Mesenchymal stem cell (in vitro differentiated cells and primary cell): ENCODE measurements around the gene CCDC73.
A peak's percentile ranks its signal among the peaks of the same experiment; 100 is the strongest.

Experiments
- DNase-seq: peaks from one replicate; pipeline ENCODE4 v3.0.0-alpha.2; 2013
- H2AFZ ChIP-seq: one replicate; pipeline ENCODE4 v1.6.1; 2013; ENCODE audit warnings: low read depth, mild to moderate bottlenecking, control low read depth, inconsistent platforms, low read length, moderate library complexity
- H2AK5ac ChIP-seq: 2 replicates; pipeline ENCODE4 v1.6.1; 2013; ENCODE audit warnings: low read length, moderate library complexity, mild to moderate bottlenecking, inconsistent platforms; ENCODE audit not compliant: severe bottlenecking
- H2BK120ac ChIP-seq: one replicate; pipeline ENCODE4 v1.6.1; 2013; ENCODE audit warnings: low read depth, mild to moderate bottlenecking, inconsistent platforms, low read length, moderate library complexity
- H2BK12ac ChIP-seq, 2 experiments: one replicate each; pipeline ENCODE4 v1.6.1; 2013; ENCODE audit warnings: inconsistent platforms in 2 of 2, low read length in 2 of 2, mild to moderate bottlenecking in 2 of 2, moderate library complexity in 2 of 2, control low read depth in 1 of 2
- H2BK15ac ChIP-seq: one replicate; pipeline ENCODE4 v1.6.1; 2013; ENCODE audit warnings: mild to moderate bottlenecking, low read depth, inconsistent platforms; ENCODE audit not compliant: poor library complexity, severe bottlenecking
- H2BK5ac ChIP-seq: 2 replicates; pipeline ENCODE4 v1.6.1; 2013; ENCODE audit warnings: low read depth, mild to moderate bottlenecking, low read length, control low read depth, inconsistent platforms; ENCODE audit not compliant: poor library complexity, severe bottlenecking
- H3K14ac ChIP-seq, 2 experiments: one replicate each; pipeline ENCODE4 v1.6.1; 2013; ENCODE audit warnings: inconsistent platforms in 2 of 2, low read length in 2 of 2, control low read depth in 1 of 2, mild to moderate bottlenecking in 1 of 2, moderate library complexity in 1 of 2
- H3K18ac ChIP-seq, 2 experiments: one replicate each; pipeline ENCODE4 v1.6.1; 2013; ENCODE audit warnings: inconsistent platforms in 2 of 2, low read length in 2 of 2, control low read depth in 1 of 2, low read depth in 1 of 2, mild to moderate bottlenecking in 1 of 2
- H3K23ac ChIP-seq, 2 experiments: one replicate each; pipeline ENCODE4 v1.6.1; 2013; ENCODE audit warnings: inconsistent platforms in 2 of 2, low read length in 2 of 2, mild to moderate bottlenecking in 2 of 2, moderate library complexity in 2 of 2, control low read depth in 1 of 2
- H3K27ac ChIP-seq: 2 replicates; pipeline ENCODE4 v1.5.1; 2013; ENCODE audit warnings: mild to moderate bottlenecking, moderate library complexity, low read length, control low read depth, inconsistent platforms; ENCODE audit not compliant: poor library complexity, severe bottlenecking
- H3K27me3 ChIP-seq, 2 experiments: 2 replicates each; pipeline versions ENCODE4 v1.6.1 to v1.7.0; 2013; ENCODE audit warnings: low read length in 2 of 2, mild to moderate bottlenecking in 2 of 2, moderate library complexity in 2 of 2, control low read depth in 1 of 2, inconsistent platforms in 1 of 2; ENCODE audit not compliant: control insufficient read depth in 1 of 2, insufficient read depth in 1 of 2
- H3K36me3 ChIP-seq, 2 experiments: 2 replicates each; pipeline versions ENCODE4 v1.6.1 to v1.7.0; 2013; ENCODE audit warnings: low read length in 2 of 2, control low read depth in 1 of 2, inconsistent platforms in 1 of 2, low read depth in 1 of 2, mild to moderate bottlenecking in 1 of 2; ENCODE audit not compliant: insufficient read depth in 2 of 2, control insufficient read depth in 1 of 2
- H3K4ac ChIP-seq, 2 experiments: one replicate each; pipeline ENCODE4 v1.6.1; 2013; ENCODE audit warnings: inconsistent platforms in 2 of 2, low read length in 2 of 2, mild to moderate bottlenecking in 2 of 2, moderate library complexity in 2 of 2, control low read depth in 1 of 2, low read depth in 1 of 2
- H3K4me1 ChIP-seq: 2 replicates; pipeline ENCODE4 v1.6.1; 2013; ENCODE audit warnings: low read depth, low read length, control low read depth; ENCODE audit not compliant: control insufficient read depth, insufficient read depth
- H3K4me2 ChIP-seq: 2 replicates; pipeline ENCODE4 v1.6.1; 2013; ENCODE audit warnings: low read length, mild to moderate bottlenecking, inconsistent platforms; ENCODE audit not compliant: poor library complexity, severe bottlenecking
- H3K4me3 ChIP-seq, 2 experiments: 2 replicates each; pipeline versions ENCODE4 v1.5.1 to v1.7.0; 2013; ENCODE audit warnings: low read length in 2 of 2, mild to moderate bottlenecking in 2 of 2, control low read depth in 1 of 2, low read depth in 1 of 2; ENCODE audit not compliant: insufficient read depth in 1 of 2
- H3K79me1 ChIP-seq: replicated peaks from 2 replicates; pipeline ENCODE4 v1.6.1; 2013; ENCODE audit warnings: mild to moderate bottlenecking, control low read depth, low read length, inconsistent platforms; ENCODE audit not compliant: poor library complexity, severe bottlenecking
- H3K9ac ChIP-seq: 2 replicates; pipeline ENCODE4 v1.7.0; 2013; ENCODE audit warnings: mild to moderate bottlenecking, low read length, moderate library complexity
- H3K9me3 ChIP-seq: 2 replicates; pipeline ENCODE4 v1.7.0; 2013; ENCODE audit warnings: mild to moderate bottlenecking, low read length; ENCODE audit not compliant: control insufficient read depth
- H4K8ac ChIP-seq: one replicate; pipeline ENCODE4 v1.6.1; 2013; ENCODE audit warnings: inconsistent platforms, mild to moderate bottlenecking, low read length, moderate library complexity
- H4K91ac ChIP-seq: one replicate; pipeline ENCODE4 v1.6.1; 2013; ENCODE audit warnings: mild to moderate bottlenecking, low read length, inconsistent platforms
- WGBS: methylation state at CpG from one replicate; pipeline ENCODE4 v1.1.7; 2013; ENCODE audit warnings: mixed read lengths; 5-methylcytosine and 5-hydroxymethylcytosine counted together

The CCDC73 gene

DNA sequence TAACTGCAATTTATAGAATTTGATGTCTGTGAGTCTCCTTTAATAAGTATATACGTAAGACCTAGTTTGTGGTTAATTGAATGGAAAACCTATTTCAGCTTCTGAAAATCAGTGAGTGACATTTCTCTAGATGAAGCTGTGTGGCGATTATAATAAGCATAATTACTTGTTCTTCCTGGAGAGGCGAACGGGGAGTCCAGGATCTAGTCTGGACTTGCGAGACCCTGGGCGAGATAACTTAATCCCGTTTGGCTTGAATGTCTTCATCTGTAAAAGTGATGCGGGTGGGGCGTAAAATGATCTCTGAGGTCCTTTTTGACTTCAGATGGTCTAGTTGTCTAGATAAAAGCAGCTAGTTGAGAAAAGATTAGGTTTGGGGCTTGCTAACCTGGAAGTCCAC lies 36.3 kb upstream of the CCDC73 start:
- no peak overlapping the region for H3K4ac ChIP-seq
- no peak overlapping the region for H4K8ac ChIP-seq
- no peak overlapping the region for H2BK15ac ChIP-seq
- H3K23ac ChIP-seq, result no peak overlapping the region
- no peaks in the 10 kb centered on the region for H3K36me3 ChIP-seq
- H3K4me3 ChIP-seq, result no peak overlapping the region
- no peak overlapping the region for H4K91ac ChIP-seq
- H3K14ac ChIP-seq, result no peak overlapping the region
- H2AFZ ChIP-seq, result no peak overlapping the region
- no peak overlapping the region for H3K9ac ChIP-seq
- no peak overlapping the region for H3K18ac ChIP-seq
- H3K27me3 ChIP-seq, result peaks cover 0 to 6% of the 10 kb centered on the region in 2 experiments
- H3K9me3 ChIP-seq, result no peaks in the 10 kb centered on the region
- H3K4me2 ChIP-seq, result peak overlapping the region; percentile 61
- H3K79me1 ChIP-seq, result no peaks in the 10 kb centered on the region
- DNase-seq, result no peak
- H3K4me1 ChIP-seq, result peaks cover 9% of the 10 kb centered on the region
- no peak overlapping the region for H2BK5ac ChIP-seq
- no peak overlapping the region for H2AK5ac ChIP-seq
- H3K27ac ChIP-seq, result peak overlapping the region; percentile 49
- 83% methylated on average over 9 of the region's 9 CpGs for WGBS
- H2BK12ac ChIP-seq, result no peak overlapping the region
- no peak overlapping the region for H2BK120ac ChIP-seq

DNA sequence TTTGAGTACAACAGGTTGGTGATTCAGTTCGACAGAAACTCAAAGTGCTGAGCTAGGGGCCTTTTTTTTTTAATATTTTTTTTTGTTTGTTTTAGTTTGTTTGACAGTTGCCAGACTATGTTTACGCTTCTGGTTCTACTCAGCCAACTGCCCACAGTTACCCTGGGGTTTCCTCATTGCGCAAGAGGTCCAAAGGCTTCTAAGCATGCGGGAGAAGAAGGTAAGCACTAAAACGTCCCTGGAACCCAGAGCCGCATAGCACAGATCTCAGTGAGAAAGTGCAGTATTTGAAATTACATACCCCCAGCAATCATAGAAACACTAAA lies 35.9 kb upstream of the CCDC73 start:
- H4K8ac ChIP-seq, result no peak overlapping the region
- no peak overlapping the region for H3K4ac ChIP-seq
- no peak overlapping the region for H2BK15ac ChIP-seq
- no peaks in the 10 kb centered on the region for H3K79me1 ChIP-seq
- no peak overlapping the region for H4K91ac ChIP-seq
- H3K9me3 ChIP-seq, result no peaks in the 10 kb centered on the region
- H3K14ac ChIP-seq, result no peak overlapping the region
- H3K4me1 ChIP-seq, result peaks cover 9% of the 10 kb centered on the region
- no peak overlapping the region for H2BK120ac ChIP-seq
- peaks cover 0 to 6% of the 10 kb centered on the region in 2 experiments for H3K27me3 ChIP-seq
- no peak overlapping the region for H3K23ac ChIP-seq
- peak overlapping the region; percentile 98 for H3K4me2 ChIP-seq
- no peaks in the 10 kb centered on the region for H3K36me3 ChIP-seq
- no peak overlapping the region for H2BK12ac ChIP-seq
- H2AK5ac ChIP-seq, result no peak overlapping the region
- H3K18ac ChIP-seq, result peak overlapping the region in 1 of 2 experiments; percentile 70
- H2AFZ ChIP-seq, result peak overlapping the region; percentile 81
- DNase-seq, result peak; percentile 48
- no peak overlapping the region for H2BK5ac ChIP-seq
- H3K4me3 ChIP-seq, result peak overlapping the region; percentile 78 to 86
- H3K27ac ChIP-seq, result no peak overlapping the region
- H3K9ac ChIP-seq, result peak overlapping the region; percentile 88
- WGBS, result 14% methylated on average over 3 of the region's 6 CpGs

DNA sequence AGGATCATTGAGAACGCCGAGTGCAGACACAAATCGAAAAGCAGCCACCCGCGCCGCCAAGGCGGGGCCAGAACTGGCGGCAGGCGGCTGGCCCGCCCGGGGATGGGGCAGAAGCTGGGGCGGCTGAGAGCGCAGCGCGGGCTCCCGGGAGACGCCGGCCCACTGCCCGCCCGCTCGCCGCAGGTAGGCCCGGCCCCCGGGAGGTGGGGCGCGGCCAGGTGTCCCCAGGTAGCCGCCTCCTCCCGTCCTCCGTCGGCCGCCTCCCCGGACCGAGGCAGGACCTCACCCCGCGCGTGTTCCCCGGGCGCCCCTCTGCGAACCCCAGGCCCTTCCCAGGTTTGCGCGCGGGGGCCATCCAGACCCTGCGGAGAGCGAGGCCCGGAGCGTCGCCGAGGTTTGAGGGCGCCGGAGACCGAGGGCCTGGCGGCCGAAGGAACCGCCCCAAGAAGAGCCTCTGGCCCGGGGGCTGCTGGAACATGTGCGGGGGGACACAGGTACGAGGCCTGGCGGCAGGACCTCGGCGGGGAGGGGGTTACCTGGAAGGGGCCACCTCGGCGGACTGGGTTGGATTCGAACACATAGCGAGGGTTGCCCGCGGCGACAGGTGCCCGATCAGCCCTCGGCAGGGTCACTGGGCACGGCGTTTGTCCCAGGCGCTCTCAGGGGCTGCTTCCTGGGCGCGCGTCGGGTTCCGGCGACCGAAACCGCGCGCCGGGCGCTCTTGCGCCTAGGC lies 35.4 kb upstream of the CCDC73 start, which contains the start of gene PRRG4:
PRRG4 (plus strand) TSS at position 248 of the 733 bp plus-strand sequence. CDS start 603 bp downstream, outside the sequence.
- Histone ChIP-seq H2BK12ac (no peak within 1 kb of the TSS), H3K9ac (peak within 1 kb of the TSS; percentile 88), H3K9me3 (no peaks in the 10 kb centered on the region), H2BK5ac (peak within 1 kb of the TSS; percentile 89), H2AFZ (peak within 1 kb of the TSS; percentile 81), H3K79me1 (no peaks in the 10 kb centered on the region), H3K14ac (peak within 1 kb of the TSS in 1 of 2 experiments; percentile 81), H4K8ac (peak within 1 kb of the TSS; percentile 88), H3K23ac (peak within 1 kb of the TSS in 1 of 2 experiments; percentile 52), H3K27ac (peak within 1 kb of the TSS; percentile 40), H3K4me3 (peak within 1 kb of the TSS; percentile 78 to 86), H2BK120ac (no peak within 1 kb of the TSS), H3K18ac (peak within 1 kb of the TSS; percentile 70 to 71), H3K36me3 (no peaks in the 10 kb centered on the region), H3K4me1 (peaks cover 9% of the 10 kb centered on the region), H3K4ac (peak within 1 kb of the TSS in 1 of 2 experiments; percentile 61), H4K91ac (peak within 1 kb of the TSS; percentile 66), H3K27me3 (peaks cover 0 to 6% of the 10 kb centered on the region in 2 experiments), H2AK5ac (no peak within 1 kb of the TSS), H3K4me2 (peak within 1 kb of the TSS; percentile 98), H2BK15ac (peak within 1 kb of the TSS; percentile 52)
- 3% methylated on average over 71 of the region's 85 CpGs for WGBS
- no peak for DNase-seq

DNA sequence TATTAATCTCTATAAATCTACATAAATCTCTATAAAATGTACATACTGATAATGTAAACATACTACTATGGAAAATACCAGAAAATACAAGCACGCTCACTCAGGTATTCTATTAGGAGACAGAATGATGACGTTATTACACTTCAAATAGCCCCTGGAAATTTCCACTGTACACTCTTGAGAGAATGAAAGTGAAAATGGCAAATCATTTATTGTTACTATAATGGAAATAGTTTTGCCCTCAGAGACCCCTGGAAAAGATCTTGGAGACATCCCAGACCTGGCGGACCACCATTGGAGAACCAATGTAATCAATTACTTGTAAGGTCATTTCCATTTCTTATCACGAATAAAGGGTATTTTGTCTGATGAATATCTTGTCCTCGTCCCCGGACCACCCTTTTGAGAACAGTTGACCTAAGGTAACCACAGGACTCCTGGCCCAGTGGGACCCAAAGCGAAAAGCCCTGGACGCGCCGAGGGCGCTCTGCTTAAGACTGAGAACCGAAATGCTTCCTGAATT lies 34.8 kb upstream of the CCDC73 start:
- no peak overlapping the region for H4K91ac ChIP-seq
- H2AFZ ChIP-seq, result peak overlapping the region; percentile 81
- H4K8ac ChIP-seq, result peak overlapping the region; percentile 51
- H3K9me3 ChIP-seq, result no peaks in the 10 kb centered on the region
- no peak overlapping the region for H2AK5ac ChIP-seq
- H3K79me1 ChIP-seq, result no peaks in the 10 kb centered on the region
- H2BK15ac ChIP-seq, result no peak overlapping the region
- H3K27ac ChIP-seq, result peak overlapping the region; percentile 40
- no peak overlapping the region for H3K14ac ChIP-seq
- H2BK12ac ChIP-seq, result no peak overlapping the region
- H3K27me3 ChIP-seq, result peaks cover 0 to 6% of the 10 kb centered on the region in 2 experiments
- peak overlapping the region; percentile 89 for H2BK5ac ChIP-seq
- peak overlapping the region; percentile 78 to 86 for H3K4me3 ChIP-seq
- peaks cover 9% of the 10 kb centered on the region for H3K4me1 ChIP-seq
- H3K18ac ChIP-seq, result peak overlapping the region; percentile 70 to 71
- no peaks in the 10 kb centered on the region for H3K36me3 ChIP-seq
- DNase-seq, result peak; percentile 54
- WGBS, result 16% methylated on average over 10 of the region's 12 CpGs
- H3K4me2 ChIP-seq, result peak overlapping the region; percentile 98
- no peak overlapping the region for H2BK120ac ChIP-seq
- peak overlapping the region; percentile 88 for H3K9ac ChIP-seq
- peak overlapping the region in 1 of 2 experiments; percentile 61 for H3K4ac ChIP-seq
- no peak overlapping the region for H3K23ac ChIP-seq
